ENCODE measurements around the gene LYPLAL1. TPM values are rescaled to one million over a fixed set of nuclear protein-coding genes. Genes with fewer than 3 reads are reported as not detected.

Gene LYPLAL1
- total RNA-seq, 2 donors from 2014 or later: 27.6 to 35.7 TPM

DNA sequence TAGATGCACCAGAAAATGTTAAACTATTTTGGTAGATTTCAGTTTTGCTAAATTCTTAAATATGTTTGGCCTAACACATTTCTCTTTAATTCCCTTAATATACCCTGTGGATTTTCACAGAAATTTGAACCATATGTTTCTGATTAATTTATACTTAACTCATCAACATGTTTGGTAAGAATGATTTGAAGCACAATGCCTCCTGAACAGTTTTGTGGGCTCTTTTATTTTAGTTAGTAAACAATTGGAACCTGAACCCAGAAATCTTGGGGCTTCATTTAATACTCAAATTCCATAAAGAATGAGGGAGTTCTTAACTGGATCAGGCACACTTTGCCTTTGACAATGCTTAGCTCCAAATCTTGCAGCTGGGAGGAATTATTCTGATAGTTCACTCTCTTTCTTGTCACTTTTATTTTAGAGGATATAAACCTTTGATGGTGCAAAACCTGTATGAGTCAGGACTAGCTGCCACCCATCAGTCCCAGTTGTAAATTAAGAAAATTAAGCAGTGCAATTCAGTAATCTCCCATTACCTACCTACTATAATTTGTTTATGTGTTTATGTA lies 24.6 kb upstream of the LYPLAL1 start:
- Histone ChIP-seq H3K9me3 (ENCODE audit: control insufficient read depth, low read length) (no peaks in the 10 kb centered on the region), H3K9ac (ENCODE audit: extremely low read depth, low read length, poor library complexity, severe bottlenecking) (no peak overlapping the region), H3K4me3 (ENCODE audit: low read length) (no peak overlapping the region), H3K27ac (ENCODE audit: low read depth, low read length) (no peak overlapping the region), H3K4me1 (ENCODE audit: control insufficient read depth, insufficient read depth, low read length) (no peaks in the 10 kb centered on the region), H3K27me3 (ENCODE audit: control insufficient read depth, insufficient read depth, low read length, poor library complexity, severe bottlenecking) (no peaks in the 10 kb centered on the region), H3K36me3 (ENCODE audit: control insufficient read depth, insufficient read depth, low read length) (no peaks in the 10 kb centered on the region)
- DNase-seq: no peak
- Mint-ChIP-seq H3K27me3 (ENCODE audit: insufficient read depth) (no peaks in the 10 kb centered on the region), H3K27ac (no peak overlapping the region), H3K36me3 (ENCODE audit: low read depth) (no peaks in the 10 kb centered on the region), H3K4me1 (peaks cover 11% of the 10 kb centered on the region), H3K4me3 (no peak overlapping the region), H3K9me3 (no peaks in the 10 kb centered on the region)
- TF ChIP-seq, protein P1, sequence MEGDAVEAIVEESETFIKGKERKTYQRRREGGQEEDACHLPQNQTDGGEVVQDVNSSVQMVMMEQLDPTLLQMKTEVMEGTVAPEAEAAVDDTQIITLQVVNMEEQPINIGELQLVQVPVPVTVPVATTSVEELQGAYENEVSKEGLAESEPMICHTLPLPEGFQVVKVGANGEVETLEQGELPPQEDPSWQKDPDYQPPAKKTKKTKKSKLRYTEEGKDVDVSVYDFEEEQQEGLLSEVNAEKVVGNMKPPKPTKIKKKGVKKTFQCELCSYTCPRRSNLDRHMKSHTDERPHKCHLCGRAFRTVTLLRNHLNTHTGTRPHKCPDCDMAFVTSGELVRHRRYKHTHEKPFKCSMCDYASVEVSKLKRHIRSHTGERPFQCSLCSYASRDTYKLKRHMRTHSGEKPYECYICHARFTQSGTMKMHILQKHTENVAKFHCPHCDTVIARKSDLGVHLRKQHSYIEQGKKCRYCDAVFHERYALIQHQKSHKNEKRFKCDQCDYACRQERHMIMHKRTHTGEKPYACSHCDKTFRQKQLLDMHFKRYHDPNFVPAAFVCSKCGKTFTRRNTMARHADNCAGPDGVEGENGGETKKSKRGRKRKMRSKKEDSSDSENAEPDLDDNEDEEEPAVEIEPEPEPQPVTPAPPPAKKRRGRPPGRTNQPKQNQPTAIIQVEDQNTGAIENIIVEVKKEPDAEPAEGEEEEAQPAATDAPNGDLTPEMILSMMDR (conservative IDR thresholded peaks at IDR 0.05): no peak

DNA sequence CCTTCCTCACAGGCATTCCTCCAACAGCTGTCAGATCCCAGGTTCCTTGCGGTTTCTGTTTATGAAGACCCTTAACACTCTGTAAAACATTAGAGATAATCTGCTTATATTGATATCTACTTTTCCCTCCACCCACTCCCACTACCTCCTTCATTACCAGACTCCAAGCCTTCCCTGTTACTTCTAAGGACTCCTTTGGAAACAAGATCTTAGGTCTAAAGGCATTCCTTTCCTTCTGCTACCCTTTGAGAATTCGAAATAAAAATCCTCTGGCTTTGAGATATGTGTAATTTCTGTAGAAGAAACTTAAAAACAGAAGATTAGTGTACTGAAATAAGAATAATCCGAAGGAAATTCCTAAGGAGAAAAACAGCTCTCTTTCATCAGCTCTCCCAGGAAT lies 23.7 kb upstream of the LYPLAL1 start:
- Mint-ChIP-seq H3K4me1 (peaks cover 11% of the 10 kb centered on the region), H3K4me3 (no peak overlapping the region), H3K27ac (no peak overlapping the region), H3K36me3 (ENCODE audit: low read depth) (no peaks in the 10 kb centered on the region), H3K9me3 (no peaks in the 10 kb centered on the region), H3K27me3 (ENCODE audit: insufficient read depth) (no peaks in the 10 kb centered on the region)
- Histone ChIP-seq H3K9ac (ENCODE audit: extremely low read depth, low read length, poor library complexity, severe bottlenecking) (no peak overlapping the region), H3K27ac (ENCODE audit: low read depth, low read length) (no peak overlapping the region), H3K9me3 (ENCODE audit: control insufficient read depth, low read length) (no peaks in the 10 kb centered on the region), H3K4me3 (ENCODE audit: low read length) (no peak overlapping the region), H3K4me1 (ENCODE audit: control insufficient read depth, insufficient read depth, low read length) (no peaks in the 10 kb centered on the region), H3K27me3 (ENCODE audit: control insufficient read depth, insufficient read depth, low read length, poor library complexity, severe bottlenecking) (no peaks in the 10 kb centered on the region), H3K36me3 (ENCODE audit: control insufficient read depth, insufficient read depth, low read length) (no peaks in the 10 kb centered on the region)
- TF ChIP-seq, protein P1 (conservative IDR thresholded peaks at IDR 0.05): no peak
- 85 to 90% methylated on average over 2 of the region's 3 CpGs for WGBS, 2 experiments (ENCODE audit: insufficient coverage in 1 of 2, insufficient read length in 1 of 2)
- no peak for DNase-seq

DNA sequence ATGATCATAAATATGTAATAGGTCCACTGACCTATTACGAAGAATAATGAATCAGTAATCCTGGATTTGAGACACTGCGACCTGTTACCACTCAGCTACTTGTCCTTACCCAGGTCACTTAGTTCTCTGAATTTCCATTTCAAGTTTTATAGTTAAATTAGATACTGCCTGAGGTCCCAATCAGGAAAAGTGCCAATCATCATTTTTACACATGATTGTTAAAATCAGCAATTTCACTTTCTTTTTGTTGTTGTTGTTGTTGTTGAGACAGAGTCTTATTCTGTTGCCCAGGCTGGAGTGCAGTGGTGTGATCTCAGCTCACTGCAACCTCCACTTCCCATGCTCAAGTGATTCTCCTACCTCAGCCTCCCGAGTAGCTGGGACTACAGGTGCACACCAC lies 22.8 kb upstream of the LYPLAL1 start:
- DNase-seq: no peak
- H3K9ac ChIP-seq (ENCODE audit: extremely low read depth, low read length, poor library complexity, severe bottlenecking): no peak overlapping the region
- no peak overlapping the region for H3K27ac ChIP-seq (ENCODE audit: low read depth, low read length)
- 88 to 93% methylated on average over 2 to 3 of the region's 3 CpGs for WGBS, 2 experiments (ENCODE audit: insufficient coverage in 1 of 2, insufficient read length in 1 of 2)
- no peaks in the 10 kb centered on the region for H3K36me3 ChIP-seq (ENCODE audit: control insufficient read depth, insufficient read depth, low read length)
- H3K27me3 Mint-ChIP-seq (ENCODE audit: insufficient read depth): no peaks in the 10 kb centered on the region
- H3K4me1 Mint-ChIP-seq: peaks cover 15% of the 10 kb centered on the region
- no peaks in the 10 kb centered on the region for H3K36me3 Mint-ChIP-seq (ENCODE audit: low read depth)
- TF ChIP-seq, protein P1 (conservative IDR thresholded peaks at IDR 0.05): no peak
- no peak overlapping the region for H3K4me3 ChIP-seq (ENCODE audit: low read length)
- H3K9me3 ChIP-seq (ENCODE audit: control insufficient read depth, low read length): no peaks in the 10 kb centered on the region
- no peaks in the 10 kb centered on the region for H3K27me3 ChIP-seq (ENCODE audit: control insufficient read depth, insufficient read depth, low read length, poor library complexity, severe bottlenecking)
- H3K4me1 ChIP-seq (ENCODE audit: control insufficient read depth, insufficient read depth, low read length): no peaks in the 10 kb centered on the region
- no peaks in the 10 kb centered on the region for H3K9me3 Mint-ChIP-seq
- no peak overlapping the region for H3K4me3 Mint-ChIP-seq
- H3K27ac Mint-ChIP-seq: no peak overlapping the region
